GM10266 (cell line): ENCODE data around the gene ZBTB8OS.

Source experiments
- DNase-seq: peaks from one replicate; pipeline ENCODE4 v3.0.0; 2012; ENCODE audit errors: extremely low spot score
- CTCF ChIP-seq: IDR thresholded peaks from 2 replicates; pipeline ENCODE4 v1.5.1; 2012; ENCODE audit warnings: mild to moderate bottlenecking, low read depth; ENCODE audit not compliant: control insufficient read depth, insufficient read depth; ENCODE audit errors: missing control alignments

The ZBTB8OS gene

GRCh38 chr1:32627596-32628162, 22.7 kb downstream of the ZBTB8OS start:
- no peak for TF ChIP-seq CTCF
- peak; percentile 48 for DNase-seq

- no peak for TF ChIP-seq CTCF
- DNase-seq, result no peak
Observed at GRCh38 chr1:32626176-32626575, 24.2 kb downstream of the ZBTB8OS start.

- no peak for TF ChIP-seq CTCF
- DNase-seq, result no peak
Observed at GRCh38 chr1:32623775-32624174, 26.6 kb downstream of the ZBTB8OS start.

GRCh38 chr1:32622806-32623681, 27.3 kb downstream of the ZBTB8OS start:
- no peak for DNase-seq
- no peak for TF ChIP-seq CTCF

- DNase-seq, result no peak
- no peak for TF ChIP-seq CTCF
Observed at GRCh38 chr1:32622205-32622604, 28.1 kb downstream of the ZBTB8OS start.

GRCh38 chr1:32619701-32620485, 30.5 kb downstream of the ZBTB8OS start:
- TF ChIP-seq CTCF, result peak; percentile 26
- peak; percentile 47 for DNase-seq

- no peak for DNase-seq
- TF ChIP-seq CTCF, result no peak
Observed at GRCh38 chr1:32618673-32619221, 31.6 kb downstream of the ZBTB8OS start.
